Common myeloid progenitor, CD34-positive (primary cell): Measurements from ENCODE around the gene ZNF148.

ENCODE experiments used
- CTCF ChIA-PET: fragments of 350-600 bp; sonication (Branson Sonifier 250); formaldehyde crosslinking; loops from one replicate; lab custom pipeline; 2021; ENCODE audit warnings: antibody characterized with exemption; lab: Charles Lee
- POLR2A ChIA-PET: fragments of 350-600 bp; sonication (Branson Sonifier 250); formaldehyde crosslinking; loops from one replicate; lab custom pipeline; 2021; ENCODE audit warnings: antibody characterized with exemption; lab: Charles Lee
- DNase-seq, 3 donors: peaks; one replicate each; pipeline versions ENCODE4 v3.0.0 to v3.0.0-alpha.2; 2013
- H3K27ac ChIP-seq, 2 experiments: 1 replicate in 1 of 2; 2 replicates in 1 of 2; pipeline ENCODE4 v1.7.0; 2013; ENCODE audit warnings: inconsistent platforms in 2 of 2, low read length in 2 of 2, mild to moderate bottlenecking in 2 of 2, low read depth in 1 of 2, moderate library complexity in 1 of 2; ENCODE audit not compliant: severe bottlenecking in 2 of 2, insufficient read depth in 1 of 2, poor library complexity in 1 of 2
- H3K27me3 ChIP-seq, 5 experiments: replicated peaks in 2 of 5; 1 replicate in 3 of 5; 2 replicates in 2 of 5; pipeline versions ENCODE4 v1.6.1 to v1.7.0; 2013; ENCODE audit warnings: low read length in 4 of 5, mild to moderate bottlenecking in 2 of 5, moderate library complexity in 2 of 5, inconsistent platforms in 1 of 5; ENCODE audit not compliant: insufficient read depth in 5 of 5, control insufficient read depth in 4 of 5
- H3K36me3 ChIP-seq, 4 experiments: 1 replicate in 2 of 4; 2 replicates in 2 of 4; pipeline versions ENCODE4 v1.6.1 to v1.7.0; 2013; ENCODE audit warnings: low read length in 3 of 4, control low read depth in 1 of 4, mild to moderate bottlenecking in 1 of 4; ENCODE audit not compliant: control insufficient read depth in 4 of 4, insufficient read depth in 4 of 4
- H3K4me1 ChIP-seq, 4 experiments: 1 replicate in 3 of 4; 2 replicates in 1 of 4; pipeline versions ENCODE4 v1.6.1 to v1.7.1; 2013; ENCODE audit warnings: low read length in 3 of 4, mild to moderate bottlenecking in 3 of 4, control low read depth in 1 of 4, inconsistent platforms in 1 of 4, moderate library complexity in 1 of 4; ENCODE audit not compliant: control insufficient read depth in 4 of 4, insufficient read depth in 4 of 4; ENCODE audit errors: control extremely low read depth in 1 of 4
- H3K4me3 ChIP-seq, 7 experiments: 1 replicate in 4 of 7; 2 replicates in 3 of 7; pipeline versions ENCODE4 v1.5.1 to v1.7.0; 2013; ENCODE audit warnings: mild to moderate bottlenecking in 7 of 7, low read length in 6 of 7, moderate library complexity in 6 of 7, inconsistent platforms in 2 of 7, low read depth in 2 of 7, control low read depth in 1 of 7; ENCODE audit not compliant: insufficient read depth in 4 of 7, control insufficient read depth in 1 of 7; ENCODE audit errors: extremely low read depth in 1 of 7
- H3K9me3 ChIP-seq, 5 experiments: 1 replicate in 4 of 5; 2 replicates in 1 of 5; pipeline versions ENCODE4 v1.6.1 to v1.7.1; 2013; ENCODE audit warnings: low read length in 4 of 5, mild to moderate bottlenecking in 2 of 5, inconsistent platforms in 1 of 5, low read depth in 1 of 5, moderate library complexity in 1 of 5; ENCODE audit not compliant: control insufficient read depth in 4 of 5, insufficient read depth in 2 of 5; ENCODE audit errors: control extremely low read depth in 1 of 5
- WGBS: methylation state at CpG from one replicate; pipeline ENCODE4 v1.1.5; 2013; ENCODE audit not compliant: insufficient coverage; 5-methylcytosine and 5-hydroxymethylcytosine counted together

The ZNF148 gene

GRCh38 chr3:125403789-125404188 lies 28.7 kb upstream of the ZNF148 start:
- DNase-seq, result peak; percentile 19 to 61 (median 58)
- H3K27ac ChIP-seq, result no peak overlapping the region
- no peaks in the 10 kb centered on the region for H3K27me3 ChIP-seq
- 81% methylated on average over 2 of the region's 2 CpGs for WGBS
- CTCF ChIA-PET, result interaction anchor here (1.0 to 2.0 kb wide), 4 partner anchors 9 to 417 kb away, joined by 3 to 4 read pairs (median 3); no protein-coding TSS in a partner anchor
- no peaks in the 10 kb centered on the region for H3K36me3 ChIP-seq
- no peaks in the 10 kb centered on the region for H3K4me1 ChIP-seq
- POLR2A ChIA-PET, result no interaction called here
- H3K4me3 ChIP-seq, result no peak overlapping the region
- H3K9me3 ChIP-seq, result no peaks in the 10 kb centered on the region

- Histone ChIP-seq H3K36me3 (no peaks in the 10 kb centered on the region), H3K4me1 (no peaks in the 10 kb centered on the region), H3K4me3 (no peak overlapping the region), H3K27ac (no peak overlapping the region), H3K27me3 (peaks cover 0 to 2% (median 0%) of the 10 kb centered on the region in 5 experiments), H3K9me3 (peaks cover 0 to 2% (median 0%) of the 10 kb centered on the region in 5 experiments)
- DNase-seq, result no peak
- POLR2A ChIA-PET, result interaction anchor here (0.6 kb wide), 2 partner anchors 394 to 1931 kb away, joined by 5 to 6 read pairs; no protein-coding TSS in a partner anchor
- CTCF ChIA-PET, result interaction anchor here (0.5 to 2.0 kb wide), 3 partner anchors 22 to 415 kb away, joined by 3 to 5 read pairs (median 4); no protein-coding TSS in a partner anchor
- 100% methylated on average over 1 of the region's 2 CpGs for WGBS
These were observed 27.5 kb upstream of the ZNF148 start for GRCh38 chr3:125402639-125403038.

GRCh38 chr3:125401402-125401801 lies 26.3 kb upstream of the ZNF148 start:
- no peak overlapping the region for H3K27ac ChIP-seq
- H3K4me3 ChIP-seq, result no peak overlapping the region
- WGBS, result no CpG with 5 or more reads among the region's 1 CpG
- DNase-seq, result no peak
- H3K9me3 ChIP-seq, result peaks cover 0 to 4% (median 2%) of the 10 kb centered on the region in 5 experiments
- ChIA-PET POLR2A (no interaction called here), CTCF (interaction anchor here (1.4 to 1.5 kb wide), 2 partner anchors 16 to 26 kb away, joined by 3 read pairs; no protein-coding TSS in a partner anchor)
- no peaks in the 10 kb centered on the region for H3K36me3 ChIP-seq
- H3K27me3 ChIP-seq, result peaks cover 0 to 2% (median 0%) of the 10 kb centered on the region in 5 experiments
- no peaks in the 10 kb centered on the region for H3K4me1 ChIP-seq

- Histone ChIP-seq H3K4me3 (no peak overlapping the region), H3K36me3 (no peaks in the 10 kb centered on the region), H3K27me3 (peaks cover 0 to 5% (median 0%) of the 10 kb centered on the region in 5 experiments), H3K9me3 (peaks cover 0 to 4% (median 2%) of the 10 kb centered on the region in 5 experiments), H3K4me1 (no peaks in the 10 kb centered on the region), H3K27ac (no peak overlapping the region)
- no CpG with 5 or more reads among the region's 1 CpG for WGBS
- POLR2A ChIA-PET, result no interaction called here
- no peak for DNase-seq
- CTCF ChIA-PET, result no interaction called here
These were observed 23.8 kb upstream of the ZNF148 start for GRCh38 chr3:125398952-125399351.

- Histone ChIP-seq H3K27ac (no peak overlapping the region), H3K36me3 (no peaks in the 10 kb centered on the region), H3K9me3 (peaks cover 0 to 4% (median 2%) of the 10 kb centered on the region in 5 experiments), H3K4me1 (no peaks in the 10 kb centered on the region), H3K27me3 (peaks cover 0 to 7% (median 0%) of the 10 kb centered on the region in 5 experiments), H3K4me3 (no peak overlapping the region)
- 100% methylated on average over 1 of the region's 2 CpGs for WGBS
- CTCF ChIA-PET, result no interaction called here
- no peak for DNase-seq
- POLR2A ChIA-PET, result no interaction called here
These were observed 20.0 kb upstream of the ZNF148 start for GRCh38 chr3:125395091-125395490.

- Histone ChIP-seq H3K36me3 (no peaks in the 10 kb centered on the region), H3K4me1 (peaks cover 0 to under 1% (median 0%) of the 10 kb centered on the region in 4 experiments), H3K27me3 (peaks cover 0 to 7% (median 0%) of the 10 kb centered on the region in 5 experiments), H3K27ac (no peak overlapping the region), H3K4me3 (no peak overlapping the region), H3K9me3 (peaks cover 0 to 4% (median 2%) of the 10 kb centered on the region in 5 experiments)
- no peak for DNase-seq
- ChIA-PET POLR2A (no interaction called here), CTCF (no interaction called here)
- 100% methylated on average over 2 of the region's 3 CpGs for whole genome bisulfite sequencing
These were observed 19.3 kb upstream of the ZNF148 start for GRCh38 chr3:125394406-125394805.

GRCh38 chr3:125389282-125389681 lies 14.2 kb upstream of the ZNF148 start:
- POLR2A ChIA-PET, result no interaction called here
- CTCF ChIA-PET, result no interaction called here

More at GRCh38 chr3:125389282-125389681, 14.2 kb upstream of the ZNF148 start:
- H3K9me3 ChIP-seq, result no peaks in the 10 kb centered on the region
- H3K27me3 ChIP-seq, result peaks cover 0 to 4% (median 0%) of the 10 kb centered on the region in 5 experiments
- DNase-seq, result no peak
- H3K4me3 ChIP-seq, result no peak overlapping the region
- peaks cover 0 to 5% (median 0%) of the 10 kb centered on the region in 4 experiments for H3K4me1 ChIP-seq
- no peaks in the 10 kb centered on the region for H3K36me3 ChIP-seq
- H3K27ac ChIP-seq, result no peak overlapping the region
- WGBS, result 75% methylated on average over 7 of the region's 7 CpGs
